Choroid plexus epithelial cell (primary cell): ENCODE results near the gene SALL2.
A peak's percentile ranks its signal among the peaks of the same experiment; 100 is the strongest.

Experiments used
- DNase-seq: peaks from one replicate; pipeline ENCODE4 v3.0.0-alpha.2; 2010; ENCODE audit warnings: low read depth
- H3K4me3 ChIP-seq: 2 replicates; pipeline ENCODE4 v1.5.1; 2011; ENCODE audit warnings: low read depth, mild to moderate bottlenecking, control low read depth, low read length, moderate library complexity
- TF ChIP-seq, protein P1 (sequence below): conservative IDR thresholded peaks from 2 replicates; pipeline ENCODE4 v1.5.1; 2011; ENCODE audit warnings: low read depth, mild to moderate bottlenecking, control low read depth, inconsistent platforms, low read length, moderate library complexity

Gene SALL2

DNA sequence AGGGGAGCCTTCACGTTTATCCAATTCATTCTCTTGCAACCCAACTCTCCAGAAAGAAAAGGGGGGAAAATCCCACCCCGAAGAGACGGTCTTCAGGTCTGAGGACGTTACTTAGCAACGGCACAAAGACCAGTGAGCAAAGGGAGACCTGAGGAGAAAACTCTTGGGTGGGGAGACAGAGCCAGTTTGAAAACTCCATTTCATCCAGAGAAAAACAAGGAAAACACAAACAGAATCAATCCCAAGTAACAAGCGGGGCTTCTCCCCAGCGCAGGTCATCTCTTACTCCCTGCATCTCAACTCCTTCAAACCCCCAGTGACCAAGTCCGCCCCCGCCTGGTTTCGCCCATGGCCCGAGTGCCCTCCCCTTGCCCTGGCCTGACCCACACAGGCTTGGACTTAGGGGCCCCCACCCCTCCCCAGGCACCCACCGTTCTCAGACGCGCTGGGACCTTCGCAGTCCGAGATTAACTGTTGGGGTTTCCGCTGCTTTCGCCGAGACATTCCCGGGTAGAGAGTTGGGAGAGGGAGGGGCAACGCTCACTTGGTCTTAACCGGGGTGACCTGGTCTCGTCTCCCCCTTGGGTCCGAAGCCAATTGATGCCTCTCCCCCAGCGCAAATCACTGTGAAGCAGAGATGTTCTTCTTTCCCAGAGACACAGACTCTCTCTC, 10.4 kb upstream of the SALL2 start:
- TF ChIP-seq, protein P1, sequence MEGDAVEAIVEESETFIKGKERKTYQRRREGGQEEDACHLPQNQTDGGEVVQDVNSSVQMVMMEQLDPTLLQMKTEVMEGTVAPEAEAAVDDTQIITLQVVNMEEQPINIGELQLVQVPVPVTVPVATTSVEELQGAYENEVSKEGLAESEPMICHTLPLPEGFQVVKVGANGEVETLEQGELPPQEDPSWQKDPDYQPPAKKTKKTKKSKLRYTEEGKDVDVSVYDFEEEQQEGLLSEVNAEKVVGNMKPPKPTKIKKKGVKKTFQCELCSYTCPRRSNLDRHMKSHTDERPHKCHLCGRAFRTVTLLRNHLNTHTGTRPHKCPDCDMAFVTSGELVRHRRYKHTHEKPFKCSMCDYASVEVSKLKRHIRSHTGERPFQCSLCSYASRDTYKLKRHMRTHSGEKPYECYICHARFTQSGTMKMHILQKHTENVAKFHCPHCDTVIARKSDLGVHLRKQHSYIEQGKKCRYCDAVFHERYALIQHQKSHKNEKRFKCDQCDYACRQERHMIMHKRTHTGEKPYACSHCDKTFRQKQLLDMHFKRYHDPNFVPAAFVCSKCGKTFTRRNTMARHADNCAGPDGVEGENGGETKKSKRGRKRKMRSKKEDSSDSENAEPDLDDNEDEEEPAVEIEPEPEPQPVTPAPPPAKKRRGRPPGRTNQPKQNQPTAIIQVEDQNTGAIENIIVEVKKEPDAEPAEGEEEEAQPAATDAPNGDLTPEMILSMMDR, result no peak
- peak overlapping the region; percentile 45 for H3K4me3 ChIP-seq
- DNase-seq, result no peak

DNA sequence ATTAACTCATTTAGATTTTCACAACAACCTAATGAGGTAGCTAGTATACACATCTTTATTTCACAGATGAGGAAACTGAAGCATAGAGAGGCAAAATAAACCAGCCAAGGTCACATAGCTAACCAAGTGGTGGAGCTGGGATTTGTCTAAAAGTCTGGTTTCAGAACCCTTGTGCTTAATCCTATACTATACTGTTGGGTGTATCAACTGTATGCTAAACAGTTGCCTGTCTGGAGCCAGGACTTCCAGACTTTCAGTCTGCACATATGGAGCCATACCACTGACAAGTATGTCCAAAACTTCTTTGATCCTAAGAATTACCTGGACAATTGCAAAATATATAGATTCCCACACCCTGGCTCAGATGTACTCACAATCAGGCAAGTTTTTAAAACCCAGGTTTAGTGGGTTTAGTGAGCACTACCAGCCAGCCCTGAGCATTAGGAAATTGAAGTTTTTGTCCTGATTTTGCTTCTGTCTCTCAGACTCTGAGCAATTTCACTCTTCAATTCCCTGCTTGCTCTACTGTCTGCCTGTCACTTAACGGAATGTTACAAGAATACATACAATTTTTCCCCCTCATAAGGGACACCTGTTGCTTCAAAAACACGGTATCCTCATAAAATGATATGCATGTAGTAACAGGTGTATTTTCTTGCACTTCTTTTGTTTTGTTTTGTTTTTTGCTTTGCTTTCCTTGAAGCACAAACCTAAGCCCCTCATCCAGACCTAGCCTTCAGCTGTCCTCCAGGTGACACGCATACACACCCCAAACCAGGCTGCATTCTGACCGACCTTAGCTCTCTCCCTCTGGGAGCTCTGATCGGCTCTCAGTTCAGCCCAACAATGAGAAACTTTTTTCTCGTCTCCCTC, 9.6 kb upstream of the SALL2 start:
- no peak overlapping the region for H3K4me3 ChIP-seq
- TF ChIP-seq, protein P1, result no peak

DNA sequence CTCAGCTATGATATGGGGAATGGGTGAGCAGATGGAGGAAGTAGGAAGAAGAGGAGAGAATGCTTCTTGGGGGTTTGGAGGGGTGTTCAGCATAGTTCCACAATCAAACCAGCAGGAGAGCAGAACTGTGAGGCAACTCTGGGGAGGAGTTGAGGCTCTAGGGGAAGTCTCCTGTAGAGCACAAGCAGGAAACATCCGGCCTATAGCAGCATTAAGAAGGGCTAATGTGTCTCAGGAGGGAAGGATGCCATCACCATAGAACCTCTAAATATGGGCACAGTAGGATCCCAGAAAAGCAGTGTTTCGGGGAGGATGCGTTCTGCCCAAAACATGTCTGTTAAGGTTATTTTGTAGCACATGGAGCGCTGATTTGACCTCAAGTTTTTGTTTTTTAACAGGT, 8.4 kb upstream of the SALL2 start:
- H3K4me3 ChIP-seq, result no peak overlapping the region
- DNase-seq, result peak; percentile 63
- TF ChIP-seq, protein P1, result no peak

More for the DNA sequence above, 9.6 kb upstream of the SALL2 start:
- DNase-seq, result no peak

DNA sequence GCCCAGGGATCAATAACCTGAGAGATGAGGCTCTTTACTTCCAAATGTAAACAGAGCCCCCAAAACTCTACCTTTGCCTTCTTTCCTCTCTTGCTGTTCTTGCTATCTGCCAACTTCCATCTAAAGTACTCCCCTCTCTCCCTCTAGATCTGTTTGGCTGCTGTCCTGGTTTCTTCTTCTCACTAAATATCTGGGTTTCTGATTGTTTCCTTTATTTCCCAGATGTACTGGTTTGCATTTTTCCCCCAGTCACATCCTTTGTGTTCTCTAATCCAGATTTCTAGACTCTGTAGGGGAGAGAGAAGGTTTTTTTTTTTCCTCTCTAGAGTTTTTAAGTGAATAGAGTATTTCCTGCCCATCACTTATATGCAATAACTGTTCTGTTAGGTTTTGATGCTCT, 7.1 kb upstream of the SALL2 start:
- DNase-seq, result no peak
- TF ChIP-seq, protein P1, result no peak
- no peak overlapping the region for H3K4me3 ChIP-seq

DNA sequence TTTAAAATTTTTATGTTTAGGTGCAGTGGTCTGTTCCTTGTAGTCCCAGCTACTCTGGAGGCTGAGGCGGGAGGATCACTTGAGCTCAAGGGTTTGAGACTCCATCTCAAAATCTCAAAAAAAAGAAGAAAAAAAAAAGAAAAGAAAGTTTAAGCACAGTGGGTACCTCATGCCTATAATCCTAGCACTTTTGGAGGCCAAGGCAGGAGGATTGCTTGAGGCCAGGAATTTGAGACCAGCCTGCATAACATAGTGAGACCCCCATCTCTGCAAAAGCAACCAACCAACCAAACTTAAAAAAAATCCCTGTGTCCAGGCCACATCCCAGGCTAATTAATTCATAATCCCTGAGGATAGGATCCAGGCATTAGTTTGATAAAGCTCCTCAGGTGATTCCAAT, 3.4 kb upstream of the SALL2 start:
- TF ChIP-seq, protein P1, result no peak
- DNase-seq, result no peak

DNA sequence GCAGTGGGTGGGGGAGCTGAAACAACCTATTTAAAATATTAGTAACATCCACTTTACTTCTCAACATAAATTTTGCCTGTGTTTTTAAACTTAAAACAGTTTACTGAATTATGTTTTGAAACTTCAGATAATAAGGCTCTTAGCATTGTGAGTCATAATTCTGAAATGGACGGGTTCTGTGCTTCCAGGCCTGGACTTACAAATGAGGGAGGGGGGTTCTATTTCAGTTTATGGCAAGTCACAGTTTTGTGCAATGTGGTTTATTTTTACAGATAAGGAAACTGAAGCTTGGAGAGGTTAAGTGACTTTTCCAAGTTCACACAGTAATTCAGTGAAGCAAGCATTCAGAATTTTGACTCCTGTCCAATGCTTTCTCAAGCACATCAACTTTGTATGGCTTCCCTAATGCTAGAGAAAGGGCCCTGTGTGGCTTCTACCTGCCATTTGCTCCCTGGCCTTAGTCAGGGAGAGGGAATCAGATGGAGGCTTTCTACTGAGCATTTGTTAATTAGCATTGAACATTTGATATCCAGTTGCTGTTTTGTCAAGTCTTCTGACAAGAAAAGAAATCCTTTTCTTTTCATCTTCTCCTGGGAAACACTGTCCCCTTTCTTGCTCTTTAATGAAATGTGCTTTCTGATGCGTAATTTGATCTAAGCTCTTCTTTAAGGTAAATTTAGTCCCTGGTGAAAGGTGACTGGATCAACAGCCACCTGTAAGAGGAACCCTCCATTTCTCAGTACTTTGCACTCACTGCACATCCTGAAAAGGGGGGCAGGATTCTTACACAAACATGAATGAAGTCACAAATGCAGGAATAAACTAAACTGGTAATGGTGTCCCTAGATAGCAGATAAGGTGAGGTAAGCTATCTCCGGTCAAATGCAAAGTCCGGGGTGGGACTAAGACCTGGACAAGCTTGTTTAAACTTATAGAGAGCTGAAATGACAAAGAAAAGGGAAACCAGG, 2.5 kb upstream of the SALL2 start:
- peak; percentile 73 for DNase-seq
- TF ChIP-seq, protein P1, result no peak
- H3K4me3 ChIP-seq, result no peak overlapping the region

More for the DNA sequence above, 3.4 kb upstream of the SALL2 start:
- no peak overlapping the region for H3K4me3 ChIP-seq
